GM19452 (cell line): Measurements from ENCODE around the gene OSMR.

Experiments used
- ATAC-seq: cut with Tn5 transposase; IDR thresholded peaks from one replicate; pipeline ENCODE4 v1.9.1; 2021; ENCODE audit not compliant: unreplicated experiment

Gene OSMR

DNA sequence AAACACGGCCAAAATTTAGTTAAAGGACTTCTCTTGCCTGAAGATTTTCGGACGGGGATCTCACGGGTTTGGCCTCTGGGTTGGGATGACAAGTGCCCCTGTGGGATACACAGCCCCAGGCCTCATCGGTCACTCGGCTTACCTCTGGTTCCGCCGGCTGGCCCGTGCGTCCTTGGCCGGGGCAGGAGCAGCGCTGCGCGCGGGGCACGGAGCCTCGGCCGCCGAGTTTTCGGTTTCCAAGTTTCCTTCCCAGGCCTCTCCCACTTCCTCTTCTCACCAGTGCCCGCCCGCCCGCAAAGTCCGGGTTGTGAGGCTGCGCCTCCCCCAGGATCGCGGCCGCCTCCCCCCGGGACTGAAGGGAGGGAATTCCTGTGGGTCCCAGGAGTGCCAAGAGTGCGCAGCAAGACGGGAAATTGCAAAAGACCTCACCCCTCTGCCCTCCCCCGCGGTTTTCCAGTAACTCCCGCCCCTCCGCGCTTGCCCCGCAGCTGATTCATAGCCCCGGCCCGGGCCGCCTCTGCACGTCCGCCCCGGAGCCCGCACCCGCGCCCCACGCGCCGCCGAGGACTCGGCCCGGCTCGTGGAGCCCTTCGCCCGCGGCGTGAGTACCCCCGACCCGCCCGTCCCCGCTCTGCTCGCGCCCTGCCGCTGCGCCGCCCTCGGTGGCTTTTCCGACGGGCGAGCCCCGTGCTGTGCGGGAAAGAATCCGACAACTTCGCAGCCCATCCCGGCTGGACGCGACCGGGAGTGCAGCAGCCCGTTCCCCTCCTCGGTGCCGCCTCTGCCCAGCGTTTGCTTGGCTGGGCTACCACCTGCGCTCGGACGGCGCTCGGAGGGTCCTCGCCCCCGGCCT, at the start of gene OSMR:
TSS of gene OSMR (plus strand) at position 487 of the 853 bp plus-strand sequence. CDS start 23,033 bp downstream, outside the sequence.
- no peak for ATAC-seq

DNA sequence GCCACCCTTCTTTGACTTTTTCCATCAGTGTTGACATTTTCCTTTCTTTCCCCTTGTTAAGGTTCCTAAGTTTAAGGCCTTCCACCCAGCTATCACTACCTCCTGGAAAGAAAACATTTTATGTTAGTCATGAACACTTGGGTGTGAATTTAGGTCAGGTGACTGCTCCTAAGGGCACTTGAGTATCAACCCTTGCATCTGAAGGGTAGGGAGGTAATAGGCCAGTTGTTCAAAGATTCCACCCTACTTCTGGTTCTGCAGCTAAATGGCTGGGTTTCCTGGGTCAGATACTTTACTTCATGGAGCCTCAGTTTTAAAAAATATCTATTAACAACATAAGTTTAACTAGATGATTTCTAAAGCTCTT, 49.1 kb upstream of the OSMR start:
- ATAC-seq, result no peak

DNA sequence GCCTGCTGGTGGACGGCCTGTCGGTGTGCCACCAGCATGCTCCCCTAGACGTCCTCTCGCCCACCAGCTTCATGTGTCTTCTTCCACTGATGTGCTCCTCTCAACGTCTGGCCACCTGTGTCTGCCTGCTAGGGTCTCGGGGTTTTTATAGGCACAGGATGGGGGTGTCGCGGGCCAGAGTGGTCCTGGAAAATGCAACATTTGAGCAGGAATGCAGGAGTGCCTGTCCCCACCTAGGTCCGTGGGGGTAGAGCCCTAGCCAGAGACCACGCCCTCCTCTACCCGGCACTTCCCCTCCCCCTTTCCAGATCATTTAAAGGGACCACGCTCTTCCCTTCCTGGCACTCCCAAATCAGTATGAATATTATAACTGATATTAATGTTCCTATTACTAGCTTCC, 48.0 kb upstream of the OSMR start:
- no peak for ATAC-seq

DNA sequence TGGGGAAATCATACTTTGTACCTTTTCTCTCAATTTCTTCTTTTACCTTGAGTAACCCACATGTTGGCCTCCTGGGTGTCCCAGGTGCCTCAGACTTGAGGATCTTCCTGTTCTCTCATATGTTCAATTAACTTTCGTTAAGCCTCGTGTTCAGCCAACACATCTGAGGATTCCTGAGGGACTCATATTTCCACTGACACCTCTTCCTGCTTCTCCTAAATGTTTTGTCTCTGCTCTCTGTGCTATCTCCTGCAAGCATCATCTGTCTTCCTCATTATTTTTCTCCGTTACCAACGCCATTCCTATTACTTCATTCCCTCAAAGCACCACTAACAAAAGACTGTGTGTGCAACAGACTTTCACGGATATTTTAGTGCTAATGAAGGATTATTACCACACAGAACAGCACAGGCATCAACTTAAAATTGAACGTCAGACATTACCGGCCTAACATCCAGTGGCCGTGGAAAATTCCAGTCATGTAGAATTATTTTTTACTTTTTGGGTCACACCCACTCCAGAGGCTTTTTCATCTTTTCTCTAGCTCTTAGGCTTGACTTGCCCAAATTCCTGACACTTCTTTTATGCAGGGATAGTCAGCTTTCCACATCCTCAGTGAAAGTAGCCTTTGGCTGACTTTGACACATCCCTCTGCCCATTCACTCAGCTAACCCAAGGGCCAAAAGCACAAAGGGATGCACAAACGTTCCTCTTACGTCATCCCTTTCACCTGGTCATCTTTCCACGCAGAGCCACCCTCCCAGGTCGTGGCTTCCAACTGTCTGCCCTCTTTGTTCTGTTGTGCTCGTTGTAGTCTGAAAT, 46.0 kb upstream of the OSMR start:
- ATAC-seq, result no peak

DNA sequence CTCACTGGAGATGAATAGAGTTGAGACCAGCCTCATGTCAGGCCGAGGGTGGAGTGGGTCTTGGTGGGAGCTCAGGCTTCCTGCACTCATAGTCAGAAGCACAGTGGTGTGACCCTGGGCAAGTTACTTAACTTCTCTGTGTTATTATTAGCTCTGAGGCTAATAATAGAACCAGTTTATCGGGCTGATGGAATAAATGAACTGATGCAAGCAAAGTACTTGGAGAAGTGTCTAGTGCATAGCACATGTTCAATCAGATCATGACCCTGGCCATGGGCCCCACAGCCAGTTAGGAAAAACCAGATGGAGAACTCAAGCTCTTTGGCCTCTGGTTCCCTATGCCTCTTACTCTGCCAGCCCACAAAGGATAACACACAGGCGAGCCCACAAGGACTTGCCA, 45.3 kb upstream of the OSMR start:
- no peak for ATAC-seq

DNA sequence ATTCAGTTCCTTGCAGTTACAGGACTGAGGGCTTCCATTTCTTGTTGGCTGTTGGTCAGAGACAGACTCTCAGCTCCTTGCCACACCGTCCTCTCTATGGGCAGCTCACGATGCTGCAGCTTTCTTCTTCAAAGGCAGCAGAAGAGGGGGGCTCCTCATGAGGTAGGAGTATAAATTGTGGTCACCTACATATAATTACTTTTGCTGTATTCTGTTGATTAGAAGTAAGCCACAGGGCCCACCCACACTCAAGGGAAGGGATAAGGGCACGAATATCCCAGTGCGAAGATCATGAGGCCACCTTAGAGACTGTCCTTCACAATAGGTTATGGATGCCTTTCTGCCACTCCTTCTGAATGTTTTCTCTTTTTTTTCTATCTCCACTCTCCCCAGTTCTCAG, 43.7 kb upstream of the OSMR start:
- ATAC-seq, result no peak

DNA sequence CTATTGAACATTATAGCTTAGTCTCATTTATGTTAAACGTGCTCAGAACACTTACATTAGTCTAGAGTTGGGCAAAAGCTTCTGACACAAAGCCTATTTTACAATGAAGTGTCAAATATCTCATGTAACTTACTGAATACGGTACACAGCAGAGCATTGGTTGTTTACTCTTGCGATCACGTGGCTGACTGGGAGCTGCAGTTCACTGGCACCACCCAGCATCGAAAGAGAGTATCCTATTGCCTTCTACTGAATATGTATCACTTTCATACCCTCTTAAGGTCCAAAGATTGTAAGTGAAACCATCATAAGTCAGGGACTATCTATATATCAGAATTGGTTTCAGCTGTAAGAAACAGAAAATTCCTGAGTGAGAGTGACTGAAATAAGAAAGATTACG, 42.6 kb upstream of the OSMR start:
- ATAC-seq, result no peak

DNA sequence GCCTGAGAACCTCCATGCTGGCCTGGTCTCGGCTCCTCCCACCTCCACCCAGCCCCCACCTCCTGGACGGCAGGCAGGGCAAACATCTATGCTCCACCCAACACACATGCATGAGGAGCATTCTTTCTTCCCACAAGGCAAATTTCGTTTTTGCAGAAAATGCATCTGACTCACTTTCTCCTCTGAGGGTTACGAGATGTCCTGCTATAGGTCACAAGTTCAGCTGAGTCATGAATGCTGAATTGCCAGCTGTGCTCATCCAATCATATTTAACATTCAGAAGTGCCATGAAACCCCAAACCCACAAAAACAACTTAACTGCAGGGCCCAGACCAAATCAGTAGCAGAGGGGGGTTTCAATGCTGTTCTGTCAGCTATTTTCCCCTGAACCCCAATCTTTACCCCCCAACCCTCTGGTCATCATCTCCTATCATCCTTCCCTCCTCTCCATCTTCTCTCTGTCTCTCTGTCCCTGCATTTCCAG, 39.0 kb upstream of the OSMR start:
- no peak for ATAC-seq

DNA sequence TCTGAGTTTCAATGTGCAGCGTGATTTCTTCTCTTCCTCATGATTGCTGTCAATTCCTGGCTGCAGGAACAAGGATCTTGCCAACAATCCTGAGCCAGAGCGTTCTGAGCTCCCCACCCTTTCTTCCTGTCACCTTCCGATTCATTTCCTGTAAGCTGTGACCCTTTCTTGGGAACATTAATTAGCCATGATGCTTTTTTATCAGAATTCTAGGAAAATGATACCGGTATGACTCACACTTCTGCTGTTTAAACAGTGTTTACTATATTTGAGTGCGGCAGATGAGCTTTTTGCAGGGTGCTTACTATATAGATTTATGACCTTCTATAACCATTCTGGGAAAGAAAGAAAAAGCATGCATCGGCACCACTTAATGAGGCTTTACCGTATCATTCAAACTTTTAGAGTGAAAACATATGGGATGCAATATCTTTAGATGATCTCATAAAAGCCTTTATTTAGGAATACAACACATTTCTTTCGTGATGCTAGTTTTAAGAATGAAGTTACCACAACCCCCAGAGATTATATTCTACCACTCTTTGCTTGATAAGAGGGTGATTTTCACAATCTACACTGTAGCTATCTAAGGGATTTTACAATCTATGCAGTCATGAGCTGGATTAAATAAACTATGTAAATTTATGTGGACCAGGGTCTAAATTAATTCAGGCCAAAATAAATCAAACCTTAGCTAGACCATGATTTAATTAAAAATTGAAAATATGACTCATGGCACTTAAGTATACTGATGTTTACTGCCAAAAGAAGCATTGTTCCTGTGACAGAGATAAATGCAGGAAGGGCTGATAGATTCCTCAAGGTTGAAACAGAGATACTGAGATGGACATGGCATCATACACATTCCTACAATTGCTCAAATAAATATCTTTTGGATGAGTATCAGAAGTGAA, 38.0 kb upstream of the OSMR start:
- ATAC-seq, result no peak

DNA sequence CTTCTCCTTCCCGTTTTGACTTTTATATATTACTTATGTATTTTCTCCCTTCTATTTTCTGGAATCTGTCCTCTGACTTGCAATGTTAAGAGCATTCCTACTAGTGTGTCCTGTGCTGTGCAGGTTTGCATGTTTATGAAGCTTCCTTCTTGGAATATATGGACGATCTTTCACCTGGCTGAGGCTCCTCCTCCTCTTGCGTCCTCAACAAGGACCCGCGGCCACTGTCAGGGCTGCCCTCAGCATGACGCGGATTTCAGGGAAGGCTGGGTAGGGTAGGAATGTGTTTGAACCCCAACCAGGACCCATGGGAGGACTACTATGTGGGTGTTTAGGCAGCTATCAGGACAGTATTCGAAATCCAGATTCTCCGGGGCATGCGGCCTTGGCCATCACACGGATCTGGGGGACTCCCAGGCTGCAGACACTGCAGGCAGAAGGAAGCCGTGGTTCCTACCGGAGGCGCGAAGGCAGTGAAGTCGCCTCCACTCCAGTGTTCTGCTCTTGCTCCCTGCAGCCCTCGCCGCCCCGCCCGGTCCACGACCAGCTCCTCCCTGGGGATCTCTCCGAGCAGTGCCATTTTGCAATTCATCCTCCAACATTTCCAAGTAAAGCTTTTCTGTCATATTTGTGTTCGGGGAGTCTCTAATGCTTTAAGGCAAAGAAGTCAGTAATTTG, 37.0 kb upstream of the OSMR start:
- no peak for ATAC-seq

DNA sequence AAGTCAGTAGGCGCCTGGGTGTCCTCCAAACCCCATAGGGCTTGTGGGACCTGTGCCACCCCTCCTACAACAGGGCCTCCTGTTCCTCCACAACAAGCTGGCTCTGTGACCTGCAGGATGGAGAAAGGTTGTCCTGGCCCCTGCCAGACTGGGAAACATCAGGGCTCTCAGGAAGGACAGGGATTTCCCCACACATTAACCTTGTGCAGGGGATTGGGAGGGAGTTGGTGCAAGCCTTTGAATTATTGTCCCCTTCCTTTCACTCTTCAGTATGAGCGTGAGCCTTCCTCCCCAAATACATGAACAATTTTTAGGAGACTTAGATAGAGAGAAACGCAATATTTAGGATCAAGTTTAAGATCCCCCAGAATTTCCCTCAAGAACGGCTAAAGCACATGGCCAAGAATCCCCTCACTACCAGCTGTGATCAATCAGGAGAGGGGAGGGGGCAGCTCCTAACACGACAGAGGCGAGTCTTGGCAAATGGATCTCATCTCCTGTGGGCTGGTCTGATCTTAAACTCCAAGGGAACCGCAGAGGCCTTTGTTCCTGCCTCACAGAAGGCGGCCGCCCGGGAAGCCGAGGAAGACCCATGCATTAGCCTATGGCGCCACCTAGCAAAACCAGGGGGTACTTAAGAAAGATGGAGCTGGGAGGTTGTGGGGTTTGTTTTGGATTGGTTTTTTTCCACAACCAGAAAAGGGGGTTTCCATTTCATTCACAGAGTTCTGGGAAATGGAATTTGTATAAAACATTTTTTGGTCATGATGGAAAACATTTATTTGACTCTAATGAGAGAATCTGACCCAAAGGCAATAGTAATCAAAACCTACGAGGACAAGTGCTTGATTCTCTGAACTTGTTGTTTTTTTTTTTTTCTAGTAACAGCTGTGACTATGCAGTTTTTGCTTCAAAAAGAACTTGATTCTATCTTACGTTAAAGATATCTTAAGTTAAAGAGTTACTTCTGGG, 36.1 kb upstream of the OSMR start:
- no peak for ATAC-seq

DNA sequence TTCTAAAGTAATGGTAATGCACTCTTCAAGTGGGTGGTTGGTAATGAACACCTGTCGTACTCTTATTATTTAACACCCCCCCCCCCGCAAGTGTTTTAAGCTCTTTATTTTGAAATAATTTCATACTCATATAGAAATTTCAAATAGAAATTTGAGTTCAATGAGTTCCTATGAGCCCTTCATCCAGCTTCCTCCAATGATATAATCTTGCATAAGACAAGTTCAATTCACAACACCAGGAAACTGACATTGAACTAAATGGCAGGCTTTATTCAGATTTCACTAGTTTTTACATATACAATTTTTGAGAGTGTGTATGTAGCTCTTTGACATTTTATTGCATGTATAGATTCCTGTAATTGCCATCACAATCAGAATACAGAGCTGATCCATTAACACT, 30.9 kb upstream of the OSMR start:
- no peak for ATAC-seq

DNA sequence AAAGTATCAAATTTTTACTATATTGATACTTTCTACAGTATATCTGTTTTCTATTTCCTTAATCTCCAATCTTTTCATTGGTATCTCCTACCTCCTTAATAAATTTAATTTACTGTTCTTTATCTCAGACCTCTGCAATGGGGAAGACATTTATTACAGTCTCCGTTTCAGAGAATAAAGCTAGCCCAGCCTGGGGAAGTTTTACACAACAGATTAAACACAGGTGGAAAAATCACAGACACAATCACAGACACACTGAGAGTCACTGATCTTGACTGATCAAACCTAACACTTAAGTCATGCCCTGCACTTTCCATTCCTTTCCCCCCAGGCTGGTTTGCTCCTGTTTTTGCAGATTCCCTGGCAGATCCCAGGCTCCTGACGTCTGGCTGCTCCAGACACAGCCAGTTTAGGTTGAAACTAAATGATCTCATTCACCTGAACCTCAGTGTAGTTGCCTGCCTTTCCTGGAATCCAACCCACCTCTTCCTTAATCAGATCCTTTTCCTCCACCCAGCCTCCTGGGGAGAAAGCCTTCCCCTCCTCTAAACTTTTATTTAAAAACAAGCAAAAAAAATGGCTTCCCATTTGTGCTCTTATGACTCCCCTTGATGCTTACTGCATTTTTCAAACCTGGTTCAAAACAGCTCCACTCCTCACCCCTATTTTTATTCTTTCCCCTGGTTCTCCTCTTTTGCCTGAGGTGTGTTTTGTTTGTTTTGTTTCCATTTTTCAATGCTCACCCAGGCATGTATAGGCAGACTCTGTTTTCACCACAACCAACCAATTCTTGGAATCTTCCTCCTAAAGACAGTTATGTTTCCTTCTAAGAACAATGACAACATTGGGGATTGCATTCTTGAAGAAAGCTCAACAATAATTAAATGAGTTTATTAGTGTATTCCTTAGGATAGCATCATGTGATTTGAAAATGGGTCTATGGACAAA, 29.5 kb upstream of the OSMR start:
- no peak for ATAC-seq

DNA sequence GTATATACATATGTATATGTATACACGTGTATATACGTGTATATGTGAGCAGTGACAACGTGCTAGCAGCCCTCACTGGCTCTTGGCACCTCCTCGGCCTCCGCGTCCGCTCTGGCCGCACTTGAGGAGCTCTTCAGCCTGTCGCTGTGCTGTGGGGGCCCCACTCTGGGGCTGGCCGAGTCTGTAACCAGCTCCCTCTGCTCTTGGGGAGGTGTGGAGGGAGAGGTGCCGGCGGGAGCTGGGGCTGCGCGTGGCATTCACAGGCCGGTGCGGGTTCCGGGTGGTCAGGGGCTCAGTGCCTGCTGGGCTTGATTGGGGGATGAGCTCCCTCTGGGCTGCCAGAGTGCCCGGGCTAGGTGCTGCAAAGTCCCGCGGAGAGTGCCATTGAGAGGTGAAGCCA, 24.1 kb upstream of the OSMR start:
- ATAC-seq, result no peak

DNA sequence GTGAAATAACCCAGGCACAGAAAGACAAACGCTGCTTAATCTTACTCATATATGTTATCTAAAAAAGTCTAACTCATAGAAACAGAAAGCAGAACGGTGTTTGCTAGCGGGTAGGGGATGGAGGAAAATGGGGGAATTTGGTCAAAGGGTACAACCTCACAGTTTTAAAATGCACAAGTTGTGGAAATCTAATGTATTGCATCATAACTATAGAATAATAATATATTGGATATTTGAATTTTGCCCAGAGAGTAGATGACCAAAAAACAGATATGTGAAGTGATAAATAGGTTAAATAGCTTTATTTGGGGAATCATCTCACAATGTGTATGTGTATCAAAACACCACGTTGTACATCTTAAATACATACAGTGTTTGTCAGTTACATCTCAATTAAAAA, 22.3 kb upstream of the OSMR start:
- no peak for ATAC-seq

DNA sequence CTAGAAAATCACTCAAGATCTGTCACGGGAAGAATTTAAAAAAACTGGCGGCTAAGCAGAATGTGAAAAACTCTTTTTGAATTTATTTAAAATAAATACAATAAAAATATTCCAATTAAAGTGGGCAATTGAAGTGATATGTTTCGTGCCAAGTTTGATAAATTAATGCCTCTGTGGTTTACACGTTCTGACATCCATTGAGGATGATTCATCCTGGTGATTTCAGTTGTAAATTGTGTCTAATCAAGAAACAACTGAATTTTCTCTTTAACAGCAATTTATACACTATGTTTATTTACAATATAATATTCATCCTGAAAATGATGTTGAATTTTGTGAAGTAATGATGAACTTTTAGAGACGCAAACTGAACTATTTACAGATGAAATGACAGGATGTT, 21.0 kb upstream of the OSMR start:
- no peak for ATAC-seq

DNA sequence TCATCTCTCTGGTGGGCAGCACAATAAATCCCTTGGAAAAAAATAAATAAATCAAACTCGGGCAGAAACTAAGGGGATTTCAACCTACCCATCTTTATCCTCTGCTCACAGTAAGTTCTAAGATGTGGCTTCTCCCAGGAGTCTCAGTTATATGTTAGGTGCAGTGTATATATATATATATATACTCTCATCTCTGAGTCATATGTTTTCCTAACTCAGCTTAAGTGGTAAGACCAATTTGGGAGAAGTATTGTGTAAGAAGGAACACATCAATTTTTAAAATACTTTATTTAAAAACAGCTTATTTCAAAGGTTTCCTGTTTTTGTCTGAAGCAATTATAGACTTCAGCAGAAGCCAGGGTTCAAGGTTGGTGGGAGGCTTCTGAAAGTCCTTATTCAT, 20.3 kb upstream of the OSMR start:
- ATAC-seq, result no peak

DNA sequence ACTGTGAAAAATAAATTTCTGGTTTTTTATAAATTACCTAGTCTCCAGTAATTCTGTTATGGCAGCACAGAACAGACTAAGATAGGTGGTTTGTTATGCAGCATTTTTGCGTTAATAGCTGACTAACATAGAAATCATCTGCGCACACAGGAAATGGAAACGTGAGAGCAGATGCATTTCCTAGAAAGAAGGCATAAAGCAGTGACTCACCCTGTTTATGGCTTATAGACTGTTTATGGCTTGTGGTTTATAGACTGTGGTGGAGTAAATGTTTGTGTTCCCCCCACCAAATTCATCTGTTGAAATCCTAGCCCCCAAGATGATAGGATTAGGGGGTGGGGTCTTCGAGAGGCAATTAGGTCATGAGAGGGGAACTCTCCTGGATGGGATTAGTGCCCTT, 18.3 kb upstream of the OSMR start:
- ATAC-seq, result no peak
